Osteocyte (in vitro differentiated cells): Measurements from ENCODE around the gene RSPRY1. TPM values are rescaled to one million over a fixed set of nuclear protein-coding genes. Genes with fewer than 3 reads are reported as not detected.

Experiments
- DNase-seq: peaks from one replicate; pipeline ENCODE4 v3.0.0; 2021; ENCODE audit warnings: mixed read lengths; ENCODE audit not compliant: unreplicated experiment; ENCODE audit errors: extremely low spot score
- H3K27ac Mint-ChIP-seq: one replicate; pipeline ENCODE4 v1.8.0; 2021; ENCODE audit warnings: mild to moderate bottlenecking, mixed read lengths; ENCODE audit not compliant: unreplicated experiment
- H3K27me3 Mint-ChIP-seq: one replicate; pipeline ENCODE4 v1.8.0; 2021; ENCODE audit warnings: mixed read lengths; ENCODE audit not compliant: unreplicated experiment
- H3K36me3 Mint-ChIP-seq: one replicate; pipeline ENCODE4 v1.8.0; 2021; ENCODE audit warnings: mixed read lengths; ENCODE audit not compliant: unreplicated experiment
- H3K4me1 Mint-ChIP-seq: one replicate; pipeline ENCODE4 v1.8.0; 2021; ENCODE audit warnings: mixed read lengths; ENCODE audit not compliant: unreplicated experiment
- H3K4me3 Mint-ChIP-seq: one replicate; pipeline ENCODE4 v1.8.0; 2021; ENCODE audit warnings: mild to moderate bottlenecking, moderate library complexity, mixed read lengths; ENCODE audit not compliant: unreplicated experiment
- H3K9me3 Mint-ChIP-seq: one replicate; pipeline ENCODE4 v1.8.0; 2021; ENCODE audit warnings: mixed read lengths; ENCODE audit not compliant: unreplicated experiment
- total RNA-seq: library from RNA; stranded (reverse); gene quantifications from 2 replicates; pipeline ENCODE4 v1.2.1, GENCODE V29; 2021
- TF ChIP-seq, protein P1 (sequence below): fragments of 200-600 bp; sonication (generic); IDR thresholded peaks from 2 replicates; pipeline ENCODE4 v1.5.0; 2021; ENCODE audit warnings: antibody characterized with exemption, mild to moderate bottlenecking, moderate library complexity

The RSPRY1 gene
- total RNA-seq, 1 donor from 2014 or later = 49.3 TPM

DNA sequence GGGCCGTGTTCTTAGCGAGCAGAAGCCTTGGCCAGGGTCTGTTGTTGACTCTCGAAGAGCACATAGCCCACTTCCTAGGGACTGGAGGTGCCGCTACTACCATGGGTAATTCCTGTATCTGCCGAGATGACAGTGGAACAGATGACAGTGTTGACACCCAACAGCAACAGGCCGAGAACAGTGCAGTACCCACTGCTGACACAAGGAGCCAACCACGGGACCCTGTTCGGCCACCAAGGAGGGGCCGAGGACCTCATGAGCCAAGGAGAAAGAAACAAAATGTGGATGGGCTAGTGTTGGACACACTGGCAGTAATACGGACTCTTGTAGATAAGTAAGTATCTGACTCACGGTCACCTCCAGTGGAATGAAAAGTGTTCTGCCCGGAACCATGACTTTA lies 18.5 kb downstream of the RSPRY1 start:
- peak overlapping the region; percentile 18 for H3K27ac Mint-ChIP-seq
- H3K27me3 Mint-ChIP-seq = no peaks in the 10 kb centered on the region
- no peaks in the 10 kb centered on the region for H3K9me3 Mint-ChIP-seq
- TF ChIP-seq, protein P1, sequence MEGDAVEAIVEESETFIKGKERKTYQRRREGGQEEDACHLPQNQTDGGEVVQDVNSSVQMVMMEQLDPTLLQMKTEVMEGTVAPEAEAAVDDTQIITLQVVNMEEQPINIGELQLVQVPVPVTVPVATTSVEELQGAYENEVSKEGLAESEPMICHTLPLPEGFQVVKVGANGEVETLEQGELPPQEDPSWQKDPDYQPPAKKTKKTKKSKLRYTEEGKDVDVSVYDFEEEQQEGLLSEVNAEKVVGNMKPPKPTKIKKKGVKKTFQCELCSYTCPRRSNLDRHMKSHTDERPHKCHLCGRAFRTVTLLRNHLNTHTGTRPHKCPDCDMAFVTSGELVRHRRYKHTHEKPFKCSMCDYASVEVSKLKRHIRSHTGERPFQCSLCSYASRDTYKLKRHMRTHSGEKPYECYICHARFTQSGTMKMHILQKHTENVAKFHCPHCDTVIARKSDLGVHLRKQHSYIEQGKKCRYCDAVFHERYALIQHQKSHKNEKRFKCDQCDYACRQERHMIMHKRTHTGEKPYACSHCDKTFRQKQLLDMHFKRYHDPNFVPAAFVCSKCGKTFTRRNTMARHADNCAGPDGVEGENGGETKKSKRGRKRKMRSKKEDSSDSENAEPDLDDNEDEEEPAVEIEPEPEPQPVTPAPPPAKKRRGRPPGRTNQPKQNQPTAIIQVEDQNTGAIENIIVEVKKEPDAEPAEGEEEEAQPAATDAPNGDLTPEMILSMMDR = no peak
- no peak for DNase-seq
- H3K4me1 Mint-ChIP-seq = peaks cover 2% of the 10 kb centered on the region
- H3K4me3 Mint-ChIP-seq = no peak overlapping the region
- H3K36me3 Mint-ChIP-seq = peaks cover 29% of the 10 kb centered on the region

DNA sequence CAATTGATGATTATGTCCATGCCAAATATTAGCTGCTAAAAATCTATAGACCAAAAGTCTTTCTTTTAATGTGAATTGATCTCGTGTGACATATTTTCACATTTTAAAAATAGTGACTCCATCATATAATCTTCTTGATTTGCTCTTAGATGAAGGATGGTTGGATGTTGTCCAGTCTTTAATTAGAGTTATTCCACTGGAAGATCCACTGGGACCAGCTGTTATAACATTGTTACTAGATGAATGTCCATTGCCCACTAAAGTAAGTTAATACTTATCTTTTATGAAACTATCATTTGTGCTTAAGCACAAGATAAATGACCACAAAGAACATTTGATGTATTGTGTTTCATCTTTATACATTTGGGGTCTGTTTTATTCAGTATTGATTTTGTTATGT lies 22.8 kb downstream of the RSPRY1 start:
- Mint-ChIP-seq H3K27me3 (no peaks in the 10 kb centered on the region), H3K27ac (no peak overlapping the region), H3K4me1 (no peaks in the 10 kb centered on the region), H3K36me3 (peaks cover 44% of the 10 kb centered on the region), H3K9me3 (no peaks in the 10 kb centered on the region), H3K4me3 (no peak overlapping the region)
- TF ChIP-seq, protein P1 = no peak
- no peak for DNase-seq

DNA sequence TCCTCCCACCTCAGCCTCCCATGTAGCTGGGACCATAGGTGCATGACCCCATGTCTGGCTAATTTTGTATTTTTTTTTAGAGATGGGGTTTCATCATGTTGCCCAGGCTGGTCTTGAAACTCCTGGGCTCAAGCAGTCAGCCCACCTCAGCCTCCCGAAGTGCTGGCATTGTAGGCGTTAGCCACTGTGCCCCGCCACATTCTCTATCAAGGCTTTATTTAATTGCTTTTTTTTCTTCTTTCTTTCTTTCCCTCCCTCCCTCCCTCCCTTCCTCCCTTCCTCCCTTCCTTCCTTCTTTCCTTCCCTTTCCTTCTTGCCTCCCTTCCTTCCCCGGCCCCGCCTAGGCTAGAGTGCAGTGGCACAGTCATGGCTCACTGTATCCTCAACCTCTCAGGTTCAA lies 23.7 kb downstream of the RSPRY1 start:
- no peaks in the 10 kb centered on the region for H3K9me3 Mint-ChIP-seq
- no peak overlapping the region for H3K27ac Mint-ChIP-seq
- no peaks in the 10 kb centered on the region for H3K27me3 Mint-ChIP-seq
- no peak for DNase-seq
- TF ChIP-seq, protein P1 = no peak
- peaks cover 51% of the 10 kb centered on the region for H3K36me3 Mint-ChIP-seq
- no peak overlapping the region for H3K4me3 Mint-ChIP-seq
- H3K4me1 Mint-ChIP-seq = no peaks in the 10 kb centered on the region

DNA sequence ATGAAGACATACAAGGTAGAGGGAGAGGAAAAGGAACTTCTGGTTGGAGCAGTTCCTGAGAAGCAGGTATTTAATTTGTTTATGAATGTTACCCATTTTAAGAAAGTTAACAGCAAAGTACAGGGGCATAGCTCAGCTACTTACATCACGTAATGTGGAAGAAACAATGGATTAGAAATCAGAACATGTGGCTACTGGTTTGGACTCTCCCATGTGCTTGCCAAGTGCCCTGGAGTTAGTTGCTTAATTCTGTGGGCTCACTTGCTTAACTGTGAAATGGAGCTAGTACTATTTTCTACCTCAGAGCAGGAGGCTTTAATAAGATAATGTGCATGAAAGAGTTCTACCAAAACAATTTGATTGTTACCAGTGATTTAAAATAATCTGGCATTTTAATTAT lies 27.3 kb downstream of the RSPRY1 start:
- Mint-ChIP-seq H3K27me3 (no peaks in the 10 kb centered on the region), H3K27ac (no peak overlapping the region), H3K4me1 (no peaks in the 10 kb centered on the region), H3K4me3 (no peak overlapping the region), H3K36me3 (peaks cover 66% of the 10 kb centered on the region), H3K9me3 (peaks cover 19% of the 10 kb centered on the region)
- DNase-seq = no peak
- TF ChIP-seq, protein P1 = no peak

DNA sequence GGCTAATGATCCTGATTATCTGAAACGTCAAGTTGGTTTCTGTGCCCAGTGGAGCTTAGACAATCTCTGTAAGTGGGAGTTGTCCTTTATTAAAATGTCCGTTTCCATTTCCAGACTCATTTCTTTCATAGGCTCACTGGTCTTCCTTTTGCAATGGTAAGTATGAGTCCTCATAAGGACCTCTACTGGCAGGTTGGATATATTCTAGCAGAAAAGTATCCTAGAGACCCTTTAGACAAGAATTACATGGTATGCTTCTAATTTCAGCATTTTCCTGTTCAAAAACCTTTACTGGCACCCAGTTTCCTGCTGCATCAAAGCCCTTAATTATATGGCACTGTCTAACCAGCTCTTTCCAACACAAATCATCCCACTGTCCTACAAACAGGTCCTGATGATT lies 30.8 kb downstream of the RSPRY1 start:
- no peaks in the 10 kb centered on the region for H3K4me1 Mint-ChIP-seq
- no peak overlapping the region for H3K27ac Mint-ChIP-seq
- no peak overlapping the region for H3K4me3 Mint-ChIP-seq
- H3K36me3 Mint-ChIP-seq = peaks cover 78% of the 10 kb centered on the region
- peaks cover 27% of the 10 kb centered on the region for H3K9me3 Mint-ChIP-seq
- H3K27me3 Mint-ChIP-seq = no peaks in the 10 kb centered on the region
- TF ChIP-seq, protein P1 = no peak
- no peak for DNase-seq
